Adrenal gland (tissue), 5 donors: ENCODE measurements around the gene WASL.

Source experiments
- CTCF ChIP-seq, 6 experiments: fragments of 450-650 bp in 4 of 6; fragments of 200-600 bp in 2 of 6; sonication (generic) in 1 of 6; IDR thresholded peaks; 1 replicate in 5 of 6; 2 replicates in 1 of 6; pipeline versions ENCODE4 v1.5.1 to v1.8.0; 2016 to 2021; ENCODE audit warnings: antibody characterized with exemption in 6 of 6, mild to moderate bottlenecking in 2 of 6, moderate library complexity in 1 of 6
- POLR2A ChIP-seq, 2 donors: fragments of 450-650 bp; IDR thresholded peaks; one replicate each; pipeline ENCODE4 v1.6.1; 2017; ENCODE audit warnings: antibody characterized with exemption in 2 of 2, mild to moderate bottlenecking in 2 of 2, moderate library complexity in 1 of 2
- donor health status: DM: no; HTN: no; CAD: no.

DNA sequence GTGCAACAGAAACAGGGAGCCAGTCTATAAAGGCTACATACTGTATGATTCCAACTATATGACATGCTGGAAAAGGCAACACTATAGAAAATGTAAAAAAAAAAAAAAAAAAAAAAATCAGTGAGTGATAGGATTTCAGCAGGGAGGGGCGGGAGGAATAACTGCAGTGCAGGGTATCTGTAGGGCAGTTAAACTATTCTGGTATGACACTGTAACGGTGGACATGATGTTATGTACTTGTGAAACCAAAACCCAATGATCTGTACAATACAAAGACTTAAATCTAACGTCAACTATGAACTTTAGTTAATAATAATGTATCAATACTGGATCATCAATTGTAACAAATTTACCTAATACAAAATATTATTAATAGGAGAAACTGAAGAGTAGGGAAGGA lies 14.3 kb downstream of the WASL start:
- TF ChIP-seq CTCF (IDR thresholded peaks at IDR 0.05) (no peak), POLR2A (IDR thresholded peaks at IDR 0.05) (no peak)
